Measurements from ENCODE around the gene CLEC17A. TPM values are rescaled to one million over a fixed set of nuclear protein-coding genes. Genes with fewer than 3 reads are reported as not detected.
"Not testable (repeated sequence)": the region's sequence is repeated elsewhere in the genome, so short reads cannot be mapped to it uniquely, and the experiment has no call there.

The CLEC17A gene
- total and polyA plus RNA-seq, 2 experiments from 2014 or later, result not detected

- Histone ChIP-seq H3K9me2 (replicated peaks; ENCODE audit: insufficient read depth) (no peaks in the 10 kb centered on the region), H3K27ac (no peak overlapping the region), H3K4me1 (ENCODE audit: insufficient read depth) (no peaks in the 10 kb centered on the region), H2AFZ (no peak overlapping the region), H3K9me3 (ENCODE audit: low read depth) (no peaks in the 10 kb centered on the region), H3K4me3 (no peak overlapping the region), H4K20me1 (ENCODE audit: insufficient read depth, poor library complexity, severe bottlenecking) (no peaks in the 10 kb centered on the region), H3K36me3 (replicated peaks; ENCODE audit: insufficient read depth, low read depth) (no peaks in the 10 kb centered on the region), H3K79me2 (no peaks in the 10 kb centered on the region), H3K27me3 (no peaks in the 10 kb centered on the region), H3K4me2 (no peak overlapping the region)
- no peak for TF ChIP-seq EZH2 (IDR thresholded peaks at IDR 0.05; ENCODE audit: borderline replicate concordance)
- TF ChIP-seq, protein P1, sequence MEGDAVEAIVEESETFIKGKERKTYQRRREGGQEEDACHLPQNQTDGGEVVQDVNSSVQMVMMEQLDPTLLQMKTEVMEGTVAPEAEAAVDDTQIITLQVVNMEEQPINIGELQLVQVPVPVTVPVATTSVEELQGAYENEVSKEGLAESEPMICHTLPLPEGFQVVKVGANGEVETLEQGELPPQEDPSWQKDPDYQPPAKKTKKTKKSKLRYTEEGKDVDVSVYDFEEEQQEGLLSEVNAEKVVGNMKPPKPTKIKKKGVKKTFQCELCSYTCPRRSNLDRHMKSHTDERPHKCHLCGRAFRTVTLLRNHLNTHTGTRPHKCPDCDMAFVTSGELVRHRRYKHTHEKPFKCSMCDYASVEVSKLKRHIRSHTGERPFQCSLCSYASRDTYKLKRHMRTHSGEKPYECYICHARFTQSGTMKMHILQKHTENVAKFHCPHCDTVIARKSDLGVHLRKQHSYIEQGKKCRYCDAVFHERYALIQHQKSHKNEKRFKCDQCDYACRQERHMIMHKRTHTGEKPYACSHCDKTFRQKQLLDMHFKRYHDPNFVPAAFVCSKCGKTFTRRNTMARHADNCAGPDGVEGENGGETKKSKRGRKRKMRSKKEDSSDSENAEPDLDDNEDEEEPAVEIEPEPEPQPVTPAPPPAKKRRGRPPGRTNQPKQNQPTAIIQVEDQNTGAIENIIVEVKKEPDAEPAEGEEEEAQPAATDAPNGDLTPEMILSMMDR (IDR thresholded peaks at IDR 0.05; ENCODE audit: poor library complexity), result no peak
- TF ChIP-seq EZH2phosphoT487 (IDR thresholded peaks at IDR 0.05; ENCODE audit: low read depth, severe bottlenecking, unreplicated experiment), result no peak
- WGBS (ENCODE audit: low lambda C conversion rate, missing lambda C conversion rate), result 87% methylated on average over 3 of the region's 3 CpGs
- DNase-seq (ENCODE audit: low spot score), result no peak
Measured at GRCh38 chr19:14616407-14616806, 33.5 kb downstream of the CLEC17A start.

DNA sequence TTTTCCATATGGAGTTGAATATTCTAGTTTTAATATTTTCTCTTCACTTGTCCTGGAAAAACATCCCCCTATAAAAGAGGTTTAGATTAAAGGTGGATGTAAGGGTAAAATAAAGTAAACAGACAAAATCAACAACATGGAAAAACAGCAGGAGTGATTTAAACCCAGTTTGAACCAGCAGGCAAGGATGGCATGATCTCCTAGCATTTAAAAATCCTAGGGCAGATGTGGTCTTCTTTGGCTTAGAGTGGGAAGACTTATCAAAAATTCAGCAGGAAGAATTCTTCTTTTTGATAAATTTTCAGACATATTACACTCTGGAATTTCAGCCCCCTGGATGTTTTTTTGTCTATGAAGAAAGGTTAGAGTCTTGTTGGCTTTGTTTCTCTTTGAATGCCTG, 36.5 kb downstream of the CLEC17A start:
- Histone ChIP-seq H3K9me3 (ENCODE audit: low read depth) (no peaks in the 10 kb centered on the region), H3K9me2 (replicated peaks; ENCODE audit: insufficient read depth) (no peaks in the 10 kb centered on the region), H2AFZ (no peak overlapping the region), H3K79me2 (no peaks in the 10 kb centered on the region), H3K27me3 (no peaks in the 10 kb centered on the region), H3K36me3 (replicated peaks; ENCODE audit: insufficient read depth, low read depth) (no peaks in the 10 kb centered on the region), H3K27ac (no peak overlapping the region), H3K4me1 (ENCODE audit: insufficient read depth) (no peaks in the 10 kb centered on the region), H3K4me3 (no peak overlapping the region), H3K4me2 (no peak overlapping the region), H4K20me1 (ENCODE audit: insufficient read depth, poor library complexity, severe bottlenecking) (no peaks in the 10 kb centered on the region)
- no peak for DNase-seq (ENCODE audit: low spot score)
- TF ChIP-seq EZH2phosphoT487 (IDR thresholded peaks at IDR 0.05; ENCODE audit: low read depth, severe bottlenecking, unreplicated experiment), result no peak
- TF ChIP-seq EZH2 (IDR thresholded peaks at IDR 0.05; ENCODE audit: borderline replicate concordance), result no peak
- TF ChIP-seq, protein P1 (IDR thresholded peaks at IDR 0.05; ENCODE audit: poor library complexity), result no peak

DNA sequence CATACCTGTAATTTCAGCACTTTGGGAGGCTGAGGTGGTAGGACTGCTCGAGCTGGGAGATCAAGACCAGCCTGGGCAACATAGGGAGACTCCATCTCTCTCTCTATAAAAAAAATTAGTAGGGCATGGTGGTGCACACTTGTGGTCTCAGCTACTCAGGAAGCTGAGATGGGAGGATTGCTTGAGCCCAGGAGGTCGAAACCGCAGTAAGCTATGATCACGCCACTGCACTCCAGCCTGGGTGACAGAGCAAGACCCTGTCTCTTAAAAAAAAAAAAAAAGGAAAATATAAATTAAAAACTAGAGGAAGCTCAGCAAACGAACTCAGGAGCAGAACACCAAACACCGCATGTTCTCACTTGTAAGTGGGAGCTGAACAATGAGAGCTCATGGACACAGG, 41.6 kb downstream of the CLEC17A start:
- not testable (repeated sequence) for H3K27ac ChIP-seq; DNase-seq (ENCODE audit: low spot score); H3K36me3 ChIP-seq (replicated peaks; ENCODE audit: insufficient read depth, low read depth); H3K79me2 ChIP-seq; H3K4me2 ChIP-seq; H4K20me1 ChIP-seq (ENCODE audit: insufficient read depth, poor library complexity, severe bottlenecking); H3K4me3 ChIP-seq; H3K9me3 ChIP-seq (ENCODE audit: low read depth); H3K4me1 ChIP-seq (ENCODE audit: insufficient read depth); H3K9me2 ChIP-seq (replicated peaks; ENCODE audit: insufficient read depth); H3K27me3 ChIP-seq; H2AFZ ChIP-seq
- WGBS (ENCODE audit: low lambda C conversion rate, missing lambda C conversion rate), result 74% methylated on average over 6 of the region's 6 CpGs

DNA sequence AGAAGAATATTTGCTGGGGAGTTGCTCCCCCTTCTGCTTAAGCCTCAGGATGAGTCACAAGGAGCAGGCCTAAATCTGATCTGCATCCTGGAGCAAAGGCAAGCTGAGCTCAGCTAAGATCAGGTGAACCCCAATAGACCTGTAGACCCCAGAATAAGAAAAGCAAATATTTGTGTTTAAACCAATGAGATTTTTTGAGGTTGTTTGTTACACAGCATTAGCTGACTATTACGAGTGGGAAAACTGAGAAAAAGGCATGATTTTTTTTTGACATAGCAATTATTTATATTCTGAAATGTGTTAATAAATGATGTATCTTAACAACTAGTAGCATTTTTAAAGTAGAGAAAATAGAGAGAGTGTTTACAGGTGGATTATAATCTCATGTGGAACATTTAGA, 46.7 kb downstream of the CLEC17A start:
- DNase-seq (ENCODE audit: low spot score), result no peak
- H4K20me1 ChIP-seq (ENCODE audit: insufficient read depth, poor library complexity, severe bottlenecking), result no peaks in the 10 kb centered on the region
- no peak overlapping the region for H3K27ac ChIP-seq
- H3K79me2 ChIP-seq, result no peaks in the 10 kb centered on the region
- TF ChIP-seq, protein P1 (IDR thresholded peaks at IDR 0.05; ENCODE audit: poor library complexity), result no peak
- TF ChIP-seq EZH2 (IDR thresholded peaks at IDR 0.05; ENCODE audit: borderline replicate concordance), result no peak
- no peak for TF ChIP-seq EZH2phosphoT487 (IDR thresholded peaks at IDR 0.05; ENCODE audit: low read depth, severe bottlenecking, unreplicated experiment)
- H3K36me3 ChIP-seq (replicated peaks; ENCODE audit: insufficient read depth, low read depth), result no peaks in the 10 kb centered on the region
- H3K9me3 ChIP-seq (ENCODE audit: low read depth), result no peaks in the 10 kb centered on the region
- no peaks in the 10 kb centered on the region for H3K4me1 ChIP-seq (ENCODE audit: insufficient read depth)
- no peaks in the 10 kb centered on the region for H3K9me2 ChIP-seq (replicated peaks; ENCODE audit: insufficient read depth)
- H3K27me3 ChIP-seq, result no peaks in the 10 kb centered on the region
- no peak overlapping the region for H3K4me2 ChIP-seq
- H2AFZ ChIP-seq, result no peak overlapping the region
- WGBS (ENCODE audit: low lambda C conversion rate, missing lambda C conversion rate), result 81% methylated on average over 1 of the region's 1 CpG
- H3K4me3 ChIP-seq, result no peak overlapping the region

All from hepatocyte (in vitro differentiated cells).